AG20443 (cell line): ENCODE measurements around the gene CLDN7.
"Not testable (repeated sequence)": the region's sequence is repeated elsewhere in the genome, so short reads cannot be mapped to it uniquely, and the experiment has no call there.

ENCODE experiments used
- DNase-seq: peaks from one replicate; pipeline ENCODE4 v3.0.0; 2012; ENCODE audit warnings: low spot score, mixed read lengths

Gene CLDN7

GRCh38 chr17:7253082-7253481, 9.2 kb downstream of the CLDN7 start:
- DNase-seq: no peak

- peak; percentile 92 for DNase-seq
Measured at GRCh38 chr17:7252176-7253043, 9.9 kb downstream of the CLDN7 start, which contains the start of gene ELP5. Gene ELP5, plus strand, starts transcription at chr17:7252215. Its CDS starts 336 bp downstream, at chr17:7252551.

GRCh38 chr17:7251661-7252175, 10.6 kb downstream of the CLDN7 start, which contains the start of gene CTDNEP1:
Gene CTDNEP1, minus strand, starts transcription at chr17:7251734. Its CDS starts 438 bp downstream, at chr17:7251296.
- peak; percentile 96 for DNase-seq

GRCh38 chr17:7250695-7251627, 11.3 kb downstream of the CLDN7 start:
- no peak for DNase-seq

- DNase-seq: no peak
Measured at GRCh38 chr17:7249830-7250229, 12.4 kb downstream of the CLDN7 start.

- DNase-seq: no peak
Measured at GRCh38 chr17:7249214-7249613, 13.1 kb downstream of the CLDN7 start.

- no peak for DNase-seq
Measured at GRCh38 chr17:7248796-7249195, 13.5 kb downstream of the CLDN7 start.

GRCh38 chr17:7246779-7247178, 15.5 kb downstream of the CLDN7 start:
- DNase-seq: no peak

- not testable (repeated sequence) for DNase-seq
Measured at GRCh38 chr17:7243838-7244237, 18.4 kb downstream of the CLDN7 start.

- DNase-seq: no peak
Measured at GRCh38 chr17:7243453-7243729, 18.9 kb downstream of the CLDN7 start.

- DNase-seq: peak; percentile 91
Measured at GRCh38 chr17:7242717-7243452, 19.4 kb downstream of the CLDN7 start.

GRCh38 chr17:7241783-7242716, 20.2 kb downstream of the CLDN7 start, which contains the start of gene GABARAP:
Gene GABARAP, minus strand, starts transcription at chr17:7242449. Its CDS starts 119 bp downstream, at chr17:7242330.
- peak; percentile 87 for DNase-seq

- no peak for DNase-seq
Measured at GRCh38 chr17:7241090-7241733, 21.1 kb downstream of the CLDN7 start.

- no peak for DNase-seq
Measured at GRCh38 chr17:7240375-7240774, 21.9 kb downstream of the CLDN7 start.

GRCh38 chr17:7239091-7240027, 22.9 kb downstream of the CLDN7 start, which contains the start of gene PHF23:
Gene PHF23, minus strand, starts transcription at chr17:7239457. Its CDS starts 178 bp downstream, at chr17:7239279.
- DNase-seq: peak; percentile 99

- no peak for DNase-seq
Measured at GRCh38 chr17:7238420-7239090, 23.7 kb downstream of the CLDN7 start.

GRCh38 chr17:7237761-7238419, 24.4 kb downstream of the CLDN7 start:
- DNase-seq: peak; percentile 77
